LHCN-M2 (cell line): ENCODE data around the gene ZNF326. TPM values are rescaled to one million over a fixed set of nuclear protein-coding genes. Genes with fewer than 3 reads are reported as not detected.
"Not testable (repeated sequence)": the region's sequence is repeated elsewhere in the genome, so short reads cannot be mapped to it uniquely, and the experiment has no call there.

Experiments used
- DNase-seq: peaks from one replicate; pipeline ENCODE4 v3.0.0-alpha.2; 2012; ENCODE audit warnings: low read depth
- total RNA-seq: library from RNA; depleted of rRNA; stranded (reverse); fragments of >200 nt; gene quantifications from 2 replicates; pipeline ENCODE4 v1.2.3, GENCODE V29; 2014

ZNF326 gene
- total RNA-seq, 1 experiment from 2014 or later = 6.3 TPM

DNA sequence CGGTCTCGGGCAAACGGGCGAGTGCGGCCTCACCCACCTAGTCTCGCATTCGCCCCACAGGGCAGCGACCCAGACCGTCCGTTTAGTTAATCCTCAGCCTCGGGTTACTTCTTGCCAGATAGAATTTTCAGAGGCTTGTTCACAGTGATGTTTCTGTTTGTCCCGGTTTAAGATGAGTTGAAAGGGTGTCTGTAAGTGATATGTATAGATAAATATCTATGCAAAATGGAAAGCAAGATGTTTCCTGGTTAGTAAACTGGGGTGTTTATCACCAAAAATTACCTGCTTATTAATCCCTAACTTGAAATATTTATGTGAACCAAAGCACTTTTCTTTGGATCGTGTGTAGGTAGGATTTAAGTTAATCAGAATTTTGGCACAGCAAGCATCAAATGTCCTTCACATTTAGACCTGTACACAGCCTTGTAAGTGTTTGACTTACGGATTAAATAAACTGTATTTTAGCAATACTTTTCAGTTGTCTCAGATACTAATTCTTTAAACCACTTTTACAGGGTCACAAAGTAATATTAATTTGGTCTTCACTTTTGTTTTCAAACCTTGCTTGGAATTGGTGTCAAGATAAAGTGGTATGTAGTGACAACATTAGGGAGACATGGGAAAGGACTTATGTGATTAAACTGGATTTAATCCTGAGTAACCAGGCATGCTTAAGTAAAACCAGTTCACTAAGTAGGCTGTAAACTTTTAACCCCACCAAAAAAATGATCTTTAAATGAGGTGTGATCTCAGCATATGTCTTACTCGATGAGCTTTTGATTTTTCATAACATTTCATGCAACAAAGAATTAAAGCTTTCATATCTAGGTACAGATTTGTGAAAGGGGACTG is 914 bp downstream of the ZNF326 start:
- DNase-seq = no peak

DNA sequence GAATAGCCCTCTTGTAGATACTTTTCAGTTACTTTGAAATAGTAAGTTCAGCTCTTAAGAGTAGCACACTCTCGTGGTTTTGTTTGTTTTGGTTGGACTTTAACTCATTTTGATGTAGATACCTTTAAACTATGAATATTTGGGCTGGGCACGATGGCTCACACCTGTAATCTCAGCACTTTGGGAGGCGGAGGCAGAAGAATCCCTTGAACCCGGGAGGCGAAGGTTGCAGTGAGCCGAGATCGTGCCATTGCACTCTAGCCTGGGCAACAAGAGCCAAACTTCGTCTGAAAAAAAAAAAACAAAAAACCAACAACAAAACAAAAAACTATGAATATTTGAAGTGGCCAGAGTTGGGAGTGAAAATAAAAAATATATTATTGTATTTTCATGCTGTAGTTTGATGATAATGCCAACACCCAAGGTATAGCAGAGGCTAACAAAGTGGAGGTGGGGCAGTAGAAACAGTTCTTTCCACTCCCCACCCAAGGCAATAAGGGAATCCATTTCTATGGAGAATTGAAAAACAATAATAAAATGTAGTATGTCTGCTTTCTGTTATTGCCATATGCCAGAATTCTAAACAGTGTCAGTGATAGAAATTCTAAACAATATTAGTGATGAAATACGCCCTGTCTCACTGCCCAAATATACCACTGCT is 1.7 kb downstream of the ZNF326 start:
- DNase-seq = no peak

DNA sequence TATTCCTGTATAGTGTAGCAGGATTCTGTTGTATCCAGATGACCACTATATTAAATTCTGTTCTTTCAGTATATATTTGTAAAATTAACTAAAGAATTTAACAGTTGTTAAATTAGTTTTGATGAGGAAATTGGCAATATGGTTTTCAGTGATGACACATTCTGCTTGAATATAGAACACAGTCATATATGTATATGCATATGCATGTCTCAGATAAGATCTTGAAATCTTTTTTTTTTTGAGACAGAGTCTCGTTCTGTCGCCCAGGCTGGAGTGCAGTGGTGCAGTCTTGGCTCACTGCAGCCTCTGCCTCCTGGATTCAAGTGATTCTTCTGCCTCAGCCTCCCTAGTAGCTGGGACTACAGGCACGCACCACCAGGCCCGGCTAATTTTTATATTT is 2.2 kb downstream of the ZNF326 start:
- DNase-seq = not testable (repeated sequence)

DNA sequence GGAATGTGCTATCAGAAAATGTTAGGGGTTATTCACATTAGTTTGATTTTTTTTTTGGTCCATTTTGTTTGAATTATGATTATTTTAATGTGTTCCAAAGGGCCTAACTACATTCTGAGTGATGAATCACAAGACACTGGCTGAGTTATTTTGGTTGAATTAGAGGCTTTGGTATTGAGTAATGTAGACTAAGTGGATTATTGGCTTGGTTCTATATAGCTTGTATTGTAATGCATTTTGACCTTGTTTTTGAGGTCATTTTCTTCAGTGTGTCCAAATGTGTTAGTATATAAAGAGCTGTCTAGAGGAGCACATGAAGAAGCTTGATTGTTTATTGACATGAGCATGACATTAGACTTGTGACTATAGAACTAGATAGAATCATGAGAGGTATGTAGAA is 3.4 kb downstream of the ZNF326 start:
- DNase-seq = no peak

DNA sequence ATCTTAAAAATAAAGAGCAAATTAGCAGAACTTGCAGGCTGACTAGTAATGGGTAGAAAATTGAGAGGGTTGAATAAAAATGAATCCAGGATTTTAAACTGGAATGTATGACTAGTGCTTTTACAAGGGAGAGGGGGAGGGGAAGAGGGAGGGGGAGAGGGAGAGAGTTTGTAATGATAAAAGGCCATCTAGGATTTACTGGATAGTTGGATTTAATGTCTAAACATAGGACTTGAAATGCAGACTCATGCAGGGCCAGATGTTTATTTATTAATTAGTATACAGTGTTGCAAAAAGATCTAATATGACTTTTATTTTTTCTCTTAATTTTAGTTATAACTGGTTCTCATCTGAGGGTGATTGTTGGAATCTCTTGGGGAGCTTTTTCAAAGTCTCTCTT is 4.3 kb downstream of the ZNF326 start:
- DNase-seq = no peak

DNA sequence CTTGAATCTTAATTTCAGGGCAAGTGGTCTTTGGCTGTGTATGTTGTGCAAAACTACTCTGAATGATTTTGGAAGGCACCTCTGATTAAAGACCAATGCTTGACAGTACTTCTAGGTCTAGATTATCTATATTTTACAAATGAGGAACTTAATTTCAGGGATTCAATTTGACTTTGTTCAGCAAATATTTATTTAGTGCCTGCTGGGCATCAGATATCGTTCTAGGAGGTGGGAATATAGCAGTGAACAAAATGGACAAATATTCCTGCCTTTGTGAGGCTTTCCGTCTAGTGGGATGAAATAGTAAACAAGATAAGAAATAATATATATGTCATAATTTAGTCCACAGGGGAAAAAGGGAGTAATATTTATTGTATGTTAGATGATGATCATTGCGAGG is 4.7 kb downstream of the ZNF326 start:
- DNase-seq = no peak

DNA sequence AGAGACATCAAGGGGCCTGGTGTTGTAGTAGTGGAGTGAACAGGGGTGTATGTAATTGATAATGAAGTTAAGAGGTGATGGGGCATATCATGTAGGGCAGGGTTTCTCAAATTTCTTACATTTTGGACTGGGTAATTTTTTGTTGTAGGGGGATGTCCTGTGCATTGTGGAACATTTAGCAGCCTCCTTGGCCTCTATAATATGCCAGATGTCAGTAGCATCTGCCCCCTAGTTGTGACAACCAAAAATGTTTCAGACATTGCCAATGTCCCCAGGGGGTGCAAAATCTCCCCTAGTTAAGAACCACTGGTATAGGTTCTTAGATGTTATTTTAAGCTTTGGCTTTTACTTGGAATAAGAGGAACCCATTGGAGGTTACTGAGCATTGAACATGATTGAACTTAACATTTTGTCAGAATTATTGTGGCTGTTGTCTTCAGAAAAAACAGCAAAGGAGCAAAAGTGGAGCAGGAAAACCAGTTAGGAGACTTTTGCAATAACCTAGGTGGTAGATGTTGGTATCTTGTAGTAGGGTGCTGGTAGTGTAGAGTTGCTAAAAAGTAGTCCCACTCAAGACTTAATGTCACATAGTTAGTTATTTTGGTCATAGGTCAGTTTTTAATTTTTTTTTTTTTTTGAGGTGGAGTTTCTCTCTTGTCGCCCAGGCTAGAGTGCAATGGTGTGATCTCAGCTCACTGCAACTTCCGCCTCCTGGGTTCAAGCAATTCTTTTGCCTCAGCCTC is 6.2 kb downstream of the ZNF326 start:
- no peak for DNase-seq

DNA sequence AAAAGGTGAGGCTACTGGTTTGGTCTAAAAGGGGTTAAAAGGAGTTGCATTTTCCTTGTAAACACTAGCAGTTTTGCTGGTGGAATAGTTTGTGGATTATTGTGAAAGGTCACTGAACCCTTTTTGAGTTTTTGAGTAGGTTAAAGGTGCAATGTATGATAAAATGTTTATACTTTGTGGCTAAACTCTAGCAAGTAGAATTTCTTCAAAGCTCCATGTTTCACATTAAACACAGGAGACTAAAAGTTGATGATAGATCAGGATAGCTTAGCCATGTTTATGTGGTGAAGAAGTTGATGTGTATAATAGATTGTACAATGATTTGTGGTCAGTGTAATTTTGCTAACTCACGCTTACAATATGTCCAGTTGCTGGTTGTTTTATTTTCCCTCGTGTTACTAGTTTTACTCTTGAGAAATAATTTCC is 13.1 kb downstream of the ZNF326 start:
- DNase-seq = no peak

DNA sequence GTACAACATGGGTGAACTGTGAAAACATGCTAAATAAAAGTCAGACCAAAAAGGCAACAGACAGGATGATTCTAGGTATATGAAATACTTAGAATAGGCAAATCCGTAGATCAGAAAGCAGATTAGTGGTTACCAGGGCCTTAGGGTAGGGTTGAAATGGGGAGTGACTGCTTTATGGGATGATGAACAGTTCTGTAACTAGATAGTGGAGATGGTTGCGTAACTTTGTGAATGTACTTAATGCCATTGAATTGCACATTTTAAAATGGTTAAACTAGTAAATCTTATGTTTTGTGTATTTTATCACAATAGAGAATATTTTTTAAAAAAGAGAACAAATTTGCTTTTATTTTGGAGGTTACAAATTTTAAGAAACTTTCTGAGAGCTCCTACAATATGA is 17.4 kb downstream of the ZNF326 start:
- no peak for DNase-seq

DNA sequence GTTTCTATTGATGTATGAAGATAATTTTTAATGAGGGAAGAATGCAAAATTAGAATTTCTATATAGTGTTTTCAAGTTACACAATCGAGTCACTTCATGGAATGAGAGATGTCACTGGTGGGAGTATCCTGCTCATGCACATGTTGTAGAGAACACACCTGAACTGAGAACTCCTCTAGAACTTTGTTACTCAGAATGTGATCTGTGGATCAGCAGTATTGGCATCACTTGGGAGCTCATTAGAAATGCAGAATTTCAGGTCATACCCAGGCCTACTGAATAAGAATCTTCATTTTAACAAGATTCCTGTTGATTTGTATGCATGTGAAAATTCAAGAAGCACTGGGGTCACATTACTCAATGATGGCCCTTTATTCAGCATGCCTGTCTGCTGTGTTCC is 28.8 kb downstream of the ZNF326 start:
- no peak for DNase-seq

DNA sequence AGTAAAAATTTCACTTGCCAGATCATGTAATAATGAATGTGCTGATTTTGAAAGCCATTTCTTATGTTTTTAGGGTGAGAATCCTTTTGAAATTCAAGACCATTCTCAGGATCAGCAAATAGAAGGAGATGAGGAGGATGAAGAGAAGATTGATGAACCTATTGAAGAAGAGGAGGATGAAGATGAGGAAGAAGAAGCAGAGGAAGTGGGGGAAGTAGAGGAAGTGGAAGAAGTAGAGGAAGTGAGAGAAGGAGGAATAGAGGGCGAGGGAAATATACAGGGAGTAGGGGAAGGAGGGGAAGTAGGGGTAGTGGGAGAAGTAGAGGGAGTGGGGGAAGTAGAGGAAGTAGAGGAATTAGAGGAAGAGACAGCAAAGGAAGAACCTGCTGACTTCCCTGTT is 32.4 kb downstream of the ZNF326 start:
- no peak for DNase-seq

DNA sequence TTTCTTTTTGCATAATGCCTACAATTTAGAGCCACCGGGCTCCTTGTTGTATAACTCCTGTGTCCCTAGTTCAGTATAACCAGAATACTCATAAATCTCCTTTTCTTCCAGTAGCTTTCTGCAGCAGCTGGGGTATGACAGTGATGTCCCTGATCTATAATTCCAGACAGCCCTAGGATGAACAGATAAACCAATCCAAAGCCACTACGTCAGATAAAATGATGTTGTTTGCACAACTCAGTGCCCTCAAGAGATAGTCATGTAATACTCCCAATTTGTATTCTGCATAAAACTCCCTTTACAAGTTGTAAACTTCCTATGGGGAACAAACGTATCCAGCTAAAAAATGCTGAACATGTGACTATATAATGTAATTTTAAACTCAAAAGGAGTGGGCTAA is 44.7 kb downstream of the ZNF326 start:
- no peak for DNase-seq

DNA sequence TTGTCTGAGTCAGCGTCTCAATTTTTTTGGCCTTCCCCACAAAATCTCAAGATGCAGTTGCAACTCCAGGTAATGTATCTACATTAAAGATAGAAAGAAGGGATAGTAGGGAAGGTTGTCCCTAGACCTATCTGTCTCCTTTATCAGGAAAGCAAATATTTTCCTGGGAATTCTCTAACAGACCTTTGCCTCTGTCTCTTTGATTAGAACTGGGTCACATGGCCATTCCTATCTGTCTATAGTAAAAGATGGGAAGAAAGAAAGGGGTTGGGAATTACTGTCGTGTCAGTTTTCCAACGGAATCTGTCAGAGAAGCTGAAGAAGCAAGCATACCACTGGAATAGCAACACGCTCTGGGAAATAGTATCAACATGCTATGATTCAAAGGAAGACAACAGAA is 48.7 kb downstream of the ZNF326 start:
- DNase-seq = no peak

DNA sequence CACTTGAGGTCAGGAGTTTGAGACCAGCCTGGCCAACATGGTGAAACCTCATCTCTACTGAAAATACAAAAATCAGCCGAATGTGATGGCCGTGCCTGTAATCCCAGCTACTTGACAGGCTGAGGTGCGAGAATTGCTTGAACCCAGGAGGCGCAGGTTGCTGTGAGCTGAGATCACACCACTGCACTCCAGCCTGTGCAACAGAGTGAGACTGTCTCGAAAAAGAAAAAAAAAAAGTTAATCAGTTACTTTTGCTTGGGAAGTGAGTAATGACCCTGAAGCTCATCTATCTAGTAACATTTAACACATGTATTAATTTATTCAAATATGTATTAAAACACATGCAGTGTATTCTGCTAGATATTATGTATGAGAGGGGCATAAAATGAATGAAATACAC is 49.4 kb downstream of the ZNF326 start:
- no peak for DNase-seq

DNA sequence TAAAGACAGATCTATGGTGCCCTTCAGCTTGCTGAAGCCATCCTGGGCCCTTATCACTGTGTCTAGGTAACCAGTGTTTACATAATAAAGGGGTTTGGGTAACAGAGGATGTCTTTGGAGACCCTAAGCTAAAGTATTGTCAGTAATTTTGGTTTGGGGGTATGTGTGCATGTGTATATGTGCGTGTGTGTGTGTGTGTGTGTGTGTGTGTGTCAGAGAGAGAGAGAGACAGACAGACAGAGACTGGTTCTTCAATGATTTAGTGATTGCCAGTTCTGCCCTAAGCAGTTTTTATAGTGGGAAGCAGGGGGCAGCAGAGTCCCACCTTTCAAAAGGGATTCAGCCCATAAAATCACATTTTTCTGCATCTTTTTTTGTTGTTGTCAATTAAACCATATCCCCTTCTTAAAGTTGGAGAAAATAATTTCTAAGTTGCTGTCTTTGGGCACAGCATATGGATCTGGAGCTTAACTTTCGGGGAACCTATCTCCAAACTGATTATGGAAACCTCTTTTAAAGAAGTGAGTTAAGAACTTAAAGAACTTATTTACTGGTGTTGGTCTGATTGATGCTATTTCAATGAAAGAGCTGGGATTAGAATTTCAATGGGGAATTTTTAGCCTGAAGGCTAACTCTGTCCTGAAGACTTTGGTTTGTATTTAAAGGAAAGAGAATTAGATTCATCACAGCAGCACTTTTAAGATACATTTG is 51.1 kb downstream of the ZNF326 start:
- peak; percentile 6 for DNase-seq

DNA sequence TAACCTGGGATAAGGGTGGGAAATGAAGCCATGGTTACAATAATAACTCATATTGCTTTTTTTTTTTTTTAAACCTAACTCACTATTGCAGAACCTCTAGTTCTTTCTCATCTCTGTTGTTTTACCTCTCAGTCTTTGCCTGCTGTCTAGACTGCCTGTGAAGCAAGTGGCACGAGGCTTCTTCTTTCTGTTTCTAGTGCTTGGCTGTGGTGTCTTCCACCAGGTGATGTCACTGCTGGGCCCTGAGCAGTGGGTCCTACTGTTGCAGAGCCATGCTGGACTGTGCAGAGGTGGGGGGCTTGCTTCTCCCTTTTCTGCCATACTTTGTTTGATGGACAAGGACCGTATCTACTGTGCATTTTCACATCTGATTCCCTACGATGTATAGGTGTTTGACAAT is 51.7 kb downstream of the ZNF326 start:
- no peak for DNase-seq

DNA sequence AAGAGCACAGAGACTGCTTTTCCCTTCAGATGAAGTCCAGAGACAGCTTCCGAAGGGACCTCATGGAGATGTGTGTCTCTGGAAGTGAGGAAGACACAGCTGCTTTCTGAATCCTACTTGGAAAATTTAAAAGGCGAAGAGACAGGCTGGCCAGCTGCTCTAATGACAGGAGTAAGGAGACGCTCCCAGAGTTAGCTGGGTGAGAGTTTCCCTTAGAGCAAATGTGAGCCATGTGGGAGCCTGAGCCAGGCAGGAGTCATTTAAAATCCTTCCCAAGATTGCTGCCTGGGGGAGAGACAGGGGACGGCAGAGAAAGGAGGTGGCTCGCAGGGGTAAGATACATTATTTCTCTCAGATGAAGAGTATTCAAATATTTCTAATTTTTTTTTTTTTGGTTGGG is 53.1 kb downstream of the ZNF326 start:
- no peak for DNase-seq

DNA sequence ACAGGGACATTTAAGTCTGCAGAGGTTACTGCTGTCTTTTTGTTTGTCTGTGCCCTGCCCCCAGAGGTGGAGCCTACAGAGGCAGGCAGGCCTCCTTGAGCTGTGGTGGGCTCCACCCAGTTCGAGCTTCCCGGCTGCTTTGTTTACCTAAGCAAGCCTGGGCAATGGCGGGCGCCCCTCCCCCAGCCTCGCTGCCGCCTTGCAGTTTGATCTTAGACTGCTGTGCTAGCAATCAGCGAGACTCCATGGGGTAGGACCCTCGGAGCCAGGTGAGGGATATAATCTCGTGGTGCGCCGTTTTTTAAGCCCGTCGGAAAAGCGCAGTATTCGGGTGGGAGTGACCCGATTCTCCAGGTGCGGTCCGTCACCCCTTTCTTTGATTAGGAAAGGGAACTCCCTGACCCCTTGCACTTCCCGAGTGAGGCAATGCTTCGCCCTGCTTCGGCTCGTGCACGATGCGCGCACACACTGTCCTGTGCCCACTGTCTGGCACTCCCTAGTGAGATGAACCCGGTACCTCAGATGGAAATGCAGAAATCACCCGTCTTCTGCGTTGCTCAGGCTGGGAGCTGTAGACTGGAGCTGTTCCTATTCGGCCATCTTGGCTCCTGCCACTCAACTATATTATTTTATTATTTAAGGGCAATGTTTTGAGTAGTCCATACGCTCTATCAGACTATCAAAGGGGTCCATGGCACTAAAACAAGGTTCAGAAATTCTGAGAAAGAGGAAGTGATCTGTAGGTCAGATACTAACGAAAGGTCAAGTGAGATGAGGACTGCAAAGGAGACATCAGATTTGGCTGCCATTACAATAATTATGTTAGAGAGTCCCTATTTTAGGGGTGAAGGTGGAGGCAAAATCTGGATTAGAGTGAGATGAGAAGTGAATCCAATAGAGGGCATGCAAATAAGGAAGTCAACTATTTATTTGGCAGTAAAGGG is 68.1 kb downstream of the ZNF326 start:
- DNase-seq = not testable (repeated sequence)

DNA sequence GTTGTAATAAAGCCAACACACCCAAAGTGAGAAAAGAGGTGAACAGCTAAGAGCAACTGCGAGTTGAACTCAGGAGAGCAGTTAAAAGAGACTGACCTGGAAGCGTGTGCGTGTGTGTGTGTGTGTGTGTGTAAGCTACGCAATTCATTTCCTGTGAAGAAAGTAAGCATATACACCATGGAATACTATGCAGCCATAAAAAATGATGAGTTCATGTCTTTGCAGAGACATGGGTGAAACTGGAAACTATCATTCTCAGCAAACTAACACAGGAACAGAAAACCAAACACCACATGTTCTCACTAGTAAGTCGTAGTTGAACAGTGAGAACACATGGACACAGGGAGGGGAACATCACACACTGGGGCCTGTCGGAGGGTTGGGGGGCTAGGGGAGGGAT is 69.2 kb downstream of the ZNF326 start:
- not testable (repeated sequence) for DNase-seq

DNA sequence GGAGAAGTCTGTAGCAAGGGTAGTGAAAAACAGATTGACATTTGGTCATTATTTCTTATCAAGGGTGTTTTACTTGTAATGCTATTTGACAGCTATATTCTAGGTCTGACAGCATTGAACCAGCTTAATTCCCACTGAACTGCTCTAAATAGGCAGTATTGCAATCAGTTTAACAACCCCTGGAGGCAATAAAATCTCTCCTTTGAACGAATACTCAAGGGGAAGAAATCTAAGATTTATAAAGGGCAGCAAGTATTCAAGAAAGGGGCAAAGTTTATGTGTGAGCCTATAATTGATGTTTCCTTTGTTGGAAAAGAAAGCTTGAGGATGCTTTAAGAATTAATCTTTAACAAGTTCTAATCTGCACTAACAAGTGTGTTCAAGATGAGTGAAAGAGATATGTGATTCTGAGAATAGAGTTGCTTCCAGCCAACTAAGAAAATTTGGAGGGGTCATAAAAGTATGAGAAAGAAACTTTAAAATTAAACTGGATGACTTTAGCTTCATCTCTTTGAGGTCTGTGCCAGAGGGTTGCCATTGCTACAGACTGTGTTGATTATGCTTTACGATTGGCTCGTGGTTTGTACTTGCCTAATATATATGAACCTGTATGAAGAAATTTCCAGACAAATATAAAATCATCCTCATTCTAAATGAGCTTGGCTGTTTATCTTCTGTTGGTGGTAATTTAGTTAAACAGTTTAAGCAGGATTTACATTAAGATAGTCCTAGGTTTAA is 72.5 kb downstream of the ZNF326 start:
- DNase-seq = no peak
